Left ventricle myocardium inferior (tissue), 1 donor: Measurements from ENCODE around the gene RAB3GAP1. TPM values are rescaled to one million over a fixed set of nuclear protein-coding genes. Genes with fewer than 3 reads are reported as not detected.

Experiments
- DNase-seq: peaks from one replicate; pipeline ENCODE4 v3.0.0-alpha.2; 2020
- H3K27ac ChIP-seq: fragments of 200-600 bp; replicated peaks from 2 replicates; pipeline ENCODE4 v1.8.0; 2021
- H3K27me3 ChIP-seq: fragments of 200-600 bp; 2 replicates; pipeline ENCODE4 v1.8.0; 2021; ENCODE audit warnings: low read depth
- H3K36me3 ChIP-seq: fragments of 200-600 bp; 2 replicates; pipeline ENCODE4 v1.8.0; 2021
- H3K4me1 ChIP-seq: fragments of 200-600 bp; 2 replicates; pipeline ENCODE4 v1.8.0; 2021
- H3K4me3 ChIP-seq: fragments of 200-600 bp; 2 replicates; pipeline ENCODE4 v1.8.0; 2021; ENCODE audit warnings: mild to moderate bottlenecking, moderate library complexity
- H3K9me3 ChIP-seq: fragments of 200-600 bp; replicated peaks from 2 replicates; pipeline ENCODE4 v1.8.0; 2021
- CTCF ChIP-seq: fragments of 200-600 bp; IDR thresholded peaks from 2 replicates; pipeline ENCODE4 v1.8.0; 2021; ENCODE audit warnings: antibody characterized with exemption, mild to moderate bottlenecking, borderline replicate concordance
- intact Hi-C: fragments of 100-400 bp; cut with micrococcal nuclease; formaldehyde crosslinking; loops from one replicate; pipeline ENCODE4 v1.11.0; 2022
- total RNA-seq: library from RNA; stranded (reverse); fragmentation: NEBNext Ultra II Directional; extraction: Animal tissue kit (Norgen Biotek cat#: 25700); gene quantifications from one replicate; pipeline ENCODE4 v1.2.1, GENCODE V29; 2021
- donor health status: DM: no; HTN: yes; CAD: no; lungs with severe emphysema.

Gene RAB3GAP1
- total RNA-seq, 1 donor from 2014 or later = 48.6 TPM

DNA sequence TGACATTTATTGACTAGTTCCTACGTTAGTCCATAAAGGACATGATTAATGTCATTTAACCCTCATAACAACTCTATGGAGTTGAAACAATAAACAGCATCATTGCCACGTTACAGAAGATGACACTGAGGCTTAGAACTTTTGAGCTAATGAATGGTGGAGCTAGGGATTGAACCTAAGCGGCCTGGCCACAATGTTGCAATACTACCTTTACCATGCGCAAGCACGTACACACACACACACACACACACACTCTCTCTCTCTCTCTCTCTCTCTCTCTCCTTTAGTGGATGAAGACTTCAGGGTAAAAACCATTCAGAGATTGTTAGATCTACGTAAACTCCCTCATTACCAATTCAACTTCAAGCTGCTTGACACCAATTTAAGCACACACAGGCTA is 4.0 kb upstream of the RAB3GAP1 start:
- no peak for DNase-seq
- Histone ChIP-seq H3K27ac (no peak overlapping the region), H3K4me1 (peaks cover 35% of the 10 kb centered on the region), H3K9me3 (no peaks in the 10 kb centered on the region), H3K27me3 (no peaks in the 10 kb centered on the region), H3K4me3 (no peak overlapping the region), H3K36me3 (no peaks in the 10 kb centered on the region)
- no peak for TF ChIP-seq CTCF
- intact Hi-C loops = no loop called here

DNA sequence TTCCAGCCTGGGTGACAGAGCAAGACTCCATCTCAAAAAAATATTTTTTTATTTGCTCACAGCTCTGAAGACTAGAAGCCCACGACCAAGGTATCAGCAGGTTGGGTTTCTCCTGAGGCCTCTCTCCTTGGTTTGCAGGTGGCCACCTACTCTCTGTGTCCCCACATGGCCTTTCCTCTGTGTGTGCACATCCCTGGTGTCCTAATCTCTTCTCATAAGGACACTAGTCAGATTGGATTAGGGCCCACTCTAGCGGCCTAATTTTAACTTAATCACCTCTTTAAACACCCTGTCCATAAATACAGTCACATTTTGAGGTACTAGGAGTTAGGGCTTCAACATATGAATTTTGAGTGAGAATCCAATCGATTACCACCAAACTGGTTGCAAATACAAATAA is 2.0 kb upstream of the RAB3GAP1 start:
- H3K9me3 ChIP-seq = no peaks in the 10 kb centered on the region
- H3K27me3 ChIP-seq = no peaks in the 10 kb centered on the region
- DNase-seq = no peak
- H3K36me3 ChIP-seq = no peaks in the 10 kb centered on the region
- peaks cover 55% of the 10 kb centered on the region for H3K4me1 ChIP-seq
- no peak for TF ChIP-seq CTCF
- intact Hi-C loops = no loop called here
- H3K4me3 ChIP-seq = no peak overlapping the region
- peak overlapping the region; percentile 71 for H3K27ac ChIP-seq

DNA sequence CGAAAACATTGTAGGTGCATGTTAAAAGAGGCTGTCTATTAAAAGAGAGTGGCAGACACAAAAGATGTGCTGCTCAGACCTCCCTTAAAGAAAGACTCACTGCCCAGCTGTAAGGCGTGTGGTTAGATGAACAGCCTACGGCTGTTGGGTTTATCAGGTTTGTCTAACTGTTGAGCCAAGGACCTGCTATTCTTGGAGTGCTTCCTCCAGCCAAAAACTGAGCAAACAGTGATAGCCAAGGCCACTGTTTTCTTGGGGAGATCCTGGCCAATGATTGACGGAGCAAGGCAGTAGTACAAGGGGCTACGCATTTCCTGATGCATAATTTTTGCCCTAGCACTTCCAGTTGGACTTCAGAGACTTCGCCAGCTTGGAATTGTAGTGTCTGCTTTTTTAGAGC is 1.4 kb upstream of the RAB3GAP1 start:
- no peaks in the 10 kb centered on the region for H3K27me3 ChIP-seq
- peak overlapping the region; percentile 12 for H3K4me3 ChIP-seq
- DNase-seq = no peak
- H3K9me3 ChIP-seq = no peaks in the 10 kb centered on the region
- H3K27ac ChIP-seq = peak overlapping the region; percentile 71
- H3K4me1 ChIP-seq = peaks cover 61% of the 10 kb centered on the region
- TF ChIP-seq CTCF = no peak
- no peaks in the 10 kb centered on the region for H3K36me3 ChIP-seq
- intact Hi-C loops = no loop called here

DNA sequence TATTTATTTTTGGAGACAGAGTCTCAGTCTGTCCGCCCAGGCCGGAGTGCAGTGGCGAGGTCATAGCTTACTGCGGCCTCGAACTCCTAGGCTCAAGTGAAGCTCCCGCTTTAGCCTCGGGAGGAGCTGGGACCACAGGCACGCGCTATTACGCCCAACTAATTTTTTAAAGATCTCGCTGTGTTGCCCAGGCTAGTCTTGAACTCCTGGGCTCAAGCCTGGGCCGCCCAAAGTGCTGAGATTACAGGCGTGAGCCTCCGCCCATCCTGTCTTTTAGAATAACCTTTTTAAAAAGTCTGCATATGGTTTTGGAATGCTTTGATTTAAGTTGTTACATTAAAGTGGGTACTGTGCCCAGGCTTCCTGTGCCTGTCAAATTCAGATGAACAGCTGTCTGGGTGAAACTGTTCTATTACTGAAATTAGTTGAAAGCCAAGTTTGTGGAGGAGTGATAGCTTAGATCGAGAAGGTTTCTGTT is 944 bp downstream of the RAB3GAP1 start:
- H3K4me1 ChIP-seq = peaks cover 74% of the 10 kb centered on the region

DNA sequence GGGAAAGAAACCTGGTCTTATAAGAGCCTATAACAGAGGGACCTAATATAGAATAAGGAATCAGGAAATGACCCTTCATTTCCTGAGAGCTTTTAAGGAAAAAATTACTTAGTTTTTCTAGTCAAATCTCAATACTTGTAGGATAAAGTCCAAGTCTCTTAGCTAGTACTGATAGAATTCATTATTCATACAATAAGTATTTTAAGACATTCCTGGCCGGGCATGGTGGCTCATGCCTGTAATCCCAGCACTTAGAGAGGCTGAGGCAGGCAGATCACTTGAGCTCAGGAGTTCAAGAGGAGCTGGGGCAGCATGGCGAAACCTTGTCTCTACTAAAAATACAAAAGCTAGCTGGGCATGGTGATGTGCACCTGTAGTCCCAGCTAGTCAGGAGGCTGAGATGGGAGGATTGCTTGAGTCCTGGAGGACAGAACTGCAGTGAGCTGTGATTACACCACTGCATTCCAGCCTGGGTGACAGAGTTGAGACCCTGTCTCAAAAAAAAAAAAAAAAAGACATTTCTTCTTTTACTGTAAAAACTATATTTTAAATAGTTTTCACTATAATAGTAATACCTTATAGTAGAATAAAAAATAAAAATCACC is 3.2 kb downstream of the RAB3GAP1 start:
- Histone ChIP-seq H3K4me1 (peaks cover 87% of the 10 kb centered on the region), H3K27me3 (no peaks in the 10 kb centered on the region), H3K36me3 (peaks cover 3% of the 10 kb centered on the region), H3K4me3 (peak overlapping the region; percentile 87), H3K27ac (peak overlapping the region; percentile 39), H3K9me3 (no peaks in the 10 kb centered on the region)
- TF ChIP-seq CTCF = no peak
- DNase-seq = no peak
- intact Hi-C loops = no loop called here

More for the DNA sequence above, 944 bp downstream of the RAB3GAP1 start:
- no peaks in the 10 kb centered on the region for H3K9me3 ChIP-seq
- H3K27ac ChIP-seq = peak overlapping the region; percentile 94
- intact Hi-C loops = no loop called here
- no peaks in the 10 kb centered on the region for H3K27me3 ChIP-seq
- no peaks in the 10 kb centered on the region for H3K36me3 ChIP-seq
- no peak for DNase-seq
- H3K4me3 ChIP-seq = peak overlapping the region; percentile 87
- no peak for TF ChIP-seq CTCF
